Spleen (tissue), 7 donors: Measurements from ENCODE around the gene NGEF.

Experiments
- POLR2AphosphoS5 ChIP-seq, 3 donors: sonication (generic); formaldehyde crosslinking; IDR thresholded peaks; one replicate each; pipeline ENCODE4 v1.5.1; 2017; ENCODE audit warnings: antibody characterized with exemption in 3 of 3
- TF ChIP-seq, protein P1 (sequence below), 11 experiments: fragments of 200-600 bp in 7 of 11; fragments of 450-650 bp in 4 of 11; sonication (generic) in 4 of 11; IDR thresholded peaks in 8 of 11; conservative IDR thresholded peaks in 3 of 11; 1 replicate in 7 of 11; 2 replicates in 4 of 11; pipeline versions ENCODE4 v1.4.0 to v1.8.0; 2016 to 2021; ENCODE audit warnings: antibody characterized with exemption in 11 of 11, inconsistent platforms in 4 of 11, mild to moderate bottlenecking in 1 of 11
- donor health status: DM: no; HTN: no; CAD: no; lungs with moderate emphysema.
- donor health status: DM: no; HTN: no; CAD: no.
- donor health status: DM: no; HTN: no; CAD: no.

DNA sequence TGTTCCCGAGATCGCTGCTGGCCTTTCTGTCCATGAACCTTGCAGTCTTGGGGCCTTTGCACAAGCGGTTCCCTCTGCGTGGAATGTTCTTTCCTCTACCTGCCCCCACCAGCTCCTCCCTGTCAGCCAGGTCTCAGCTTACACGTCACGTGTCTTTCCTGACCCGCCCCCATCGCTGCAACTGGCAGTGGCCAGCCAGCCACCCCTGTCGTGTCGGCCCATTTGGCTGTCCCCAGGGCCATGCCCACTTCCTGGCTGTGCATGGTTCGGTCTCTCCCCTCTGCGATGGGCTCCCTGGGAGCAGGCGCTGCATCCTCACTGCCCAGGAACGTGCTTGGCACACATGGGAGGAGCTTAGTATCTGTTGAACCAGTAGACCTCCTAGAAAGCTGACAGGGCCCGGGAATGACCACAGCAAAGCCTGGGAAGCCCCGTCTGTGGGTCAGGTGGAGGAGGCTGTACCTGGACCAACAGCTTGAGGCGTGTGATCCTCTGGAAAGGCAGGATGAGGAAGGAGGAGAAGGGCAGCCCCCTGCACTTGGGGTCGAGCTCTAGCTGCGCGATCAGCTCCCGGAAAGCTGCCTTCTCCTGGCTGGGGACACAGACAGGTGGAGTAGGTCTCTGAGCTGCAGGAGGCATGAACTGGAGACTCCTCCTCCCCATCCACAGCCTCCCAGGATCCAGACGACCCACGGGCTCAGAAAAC, 122.0 kb downstream of the NGEF start:
- TF ChIP-seq, protein P1, sequence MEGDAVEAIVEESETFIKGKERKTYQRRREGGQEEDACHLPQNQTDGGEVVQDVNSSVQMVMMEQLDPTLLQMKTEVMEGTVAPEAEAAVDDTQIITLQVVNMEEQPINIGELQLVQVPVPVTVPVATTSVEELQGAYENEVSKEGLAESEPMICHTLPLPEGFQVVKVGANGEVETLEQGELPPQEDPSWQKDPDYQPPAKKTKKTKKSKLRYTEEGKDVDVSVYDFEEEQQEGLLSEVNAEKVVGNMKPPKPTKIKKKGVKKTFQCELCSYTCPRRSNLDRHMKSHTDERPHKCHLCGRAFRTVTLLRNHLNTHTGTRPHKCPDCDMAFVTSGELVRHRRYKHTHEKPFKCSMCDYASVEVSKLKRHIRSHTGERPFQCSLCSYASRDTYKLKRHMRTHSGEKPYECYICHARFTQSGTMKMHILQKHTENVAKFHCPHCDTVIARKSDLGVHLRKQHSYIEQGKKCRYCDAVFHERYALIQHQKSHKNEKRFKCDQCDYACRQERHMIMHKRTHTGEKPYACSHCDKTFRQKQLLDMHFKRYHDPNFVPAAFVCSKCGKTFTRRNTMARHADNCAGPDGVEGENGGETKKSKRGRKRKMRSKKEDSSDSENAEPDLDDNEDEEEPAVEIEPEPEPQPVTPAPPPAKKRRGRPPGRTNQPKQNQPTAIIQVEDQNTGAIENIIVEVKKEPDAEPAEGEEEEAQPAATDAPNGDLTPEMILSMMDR (IDR thresholded peaks at IDR 0.05 in 8 of 11, conservative IDR thresholded peaks at IDR 0.05 in 3 of 11): no peak
- peak in 1 of 3 donors; percentile 41 for TF ChIP-seq POLR2AphosphoS5 (IDR thresholded peaks at IDR 0.05)
